ENCODE results near the gene ZNF385D. TPM values are rescaled to one million over a fixed set of nuclear protein-coding genes. Genes with fewer than 3 reads are reported as not detected.

ZNF385D gene
- polyA plus RNA-seq, 4 donors: under 0.01 to 0.87 (median 0.58) TPM; not detected in 1

DNA sequence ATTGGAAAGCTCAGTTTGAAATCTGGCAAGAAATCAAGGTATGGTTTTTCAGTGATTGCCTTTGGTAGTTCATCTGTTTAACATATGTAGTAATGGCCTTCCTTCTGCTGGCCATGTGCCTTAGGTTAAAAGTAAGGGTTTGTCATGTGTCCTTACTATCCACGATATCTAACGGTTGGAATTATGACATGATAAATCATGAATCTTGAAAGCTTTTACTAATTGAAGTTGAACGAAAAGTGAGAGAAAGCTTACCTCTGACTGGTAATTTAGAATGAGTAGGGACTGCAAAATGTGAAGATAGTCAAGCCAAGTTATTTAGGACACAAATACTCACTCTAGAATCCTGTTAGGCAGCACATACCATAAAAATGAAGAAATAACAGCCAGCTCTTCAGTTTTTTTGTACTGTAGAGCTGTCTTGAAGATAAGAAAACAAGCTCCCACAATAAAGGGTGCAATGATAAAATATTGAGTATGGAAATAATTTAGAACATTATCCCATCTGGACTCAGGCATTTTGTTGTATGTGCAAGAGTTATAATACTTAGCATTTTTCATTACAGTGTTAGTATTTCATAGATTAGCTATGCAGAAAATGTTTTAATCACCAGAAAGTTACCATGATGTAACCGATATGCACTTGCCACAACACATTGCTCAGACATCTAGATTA lies 303.4 kb downstream of the ZNF385D start:
- WGBS, 3 donors: 73 to 76% (median 75%) methylated on average over 4 of the region's 4 CpGs
- Histone ChIP-seq H3K27me3 (ENCODE audit: control insufficient read depth in 3 of 3, insufficient read depth in 3 of 3, low read length in 3 of 3) (no peaks in the 10 kb centered on the region), H3K27ac (ENCODE audit: low read depth in 1 of 3, low read length in 2 of 3) (no peak overlapping the region), H3K4me3 (ENCODE audit: low read depth in 1 of 3, low read length in 3 of 3) (no peak overlapping the region), H3K9me3 (ENCODE audit: control insufficient read depth in 2 of 2, insufficient read depth in 1 of 2, low read depth in 1 of 2, low read length in 1 of 2) (peaks cover 0 to 2% of the 10 kb centered on the region in 2 donors), H3K36me3 (ENCODE audit: control insufficient read depth in 3 of 3, insufficient read depth in 2 of 3, low read depth in 1 of 3, low read length in 3 of 3) (no peaks in the 10 kb centered on the region), H3K4me1 (ENCODE audit: control insufficient read depth in 3 of 3, insufficient read depth in 2 of 3, low read depth in 1 of 3, low read length in 2 of 3) (no peaks in the 10 kb centered on the region)
- DNase-seq (no peak), FAIRE-seq (no peak)

DNA sequence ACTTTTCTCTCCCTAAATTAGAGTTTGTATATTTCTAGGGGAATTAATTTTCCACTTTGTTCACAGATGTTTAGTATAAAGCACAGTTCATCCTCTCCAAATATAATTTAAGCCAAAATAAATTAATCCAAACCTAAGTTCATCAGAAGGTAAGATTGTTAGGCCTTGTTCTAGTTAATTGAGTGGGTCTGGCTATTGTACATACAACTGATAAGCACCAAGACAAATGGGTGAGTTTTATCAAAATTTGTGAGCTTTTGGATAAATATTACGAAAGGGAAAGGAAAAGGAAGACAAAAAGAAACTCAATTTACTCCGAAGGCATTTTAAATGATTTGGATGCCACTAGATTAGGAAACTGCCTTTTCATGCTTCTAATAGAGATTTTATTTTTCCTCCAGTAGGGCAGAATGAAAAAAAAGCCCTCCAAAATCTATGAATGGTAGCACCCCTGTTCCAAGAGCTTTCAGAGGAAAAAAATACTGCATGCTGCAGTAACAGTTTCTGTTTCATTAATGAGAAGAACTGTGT lies 304.0 kb downstream of the ZNF385D start:
- Histone ChIP-seq H3K27me3 (ENCODE audit: control insufficient read depth in 3 of 3, insufficient read depth in 3 of 3, low read length in 3 of 3) (no peaks in the 10 kb centered on the region), H3K27ac (ENCODE audit: low read depth in 1 of 3, low read length in 2 of 3) (no peak overlapping the region), H3K4me1 (ENCODE audit: control insufficient read depth in 3 of 3, insufficient read depth in 2 of 3, low read depth in 1 of 3, low read length in 2 of 3) (no peaks in the 10 kb centered on the region), H3K36me3 (ENCODE audit: control insufficient read depth in 3 of 3, insufficient read depth in 2 of 3, low read depth in 1 of 3, low read length in 3 of 3) (no peaks in the 10 kb centered on the region), H3K4me3 (ENCODE audit: low read depth in 1 of 3, low read length in 3 of 3) (no peak overlapping the region), H3K9me3 (ENCODE audit: control insufficient read depth in 2 of 2, insufficient read depth in 1 of 2, low read depth in 1 of 2, low read length in 1 of 2) (peaks cover 0 to 2% of the 10 kb centered on the region in 2 donors)
- 53 to 65% (median 61%) methylated on average over 2 of the region's 2 CpGs for WGBS, 3 donors
- DNase-seq (no peak), FAIRE-seq (no peak)

DNA sequence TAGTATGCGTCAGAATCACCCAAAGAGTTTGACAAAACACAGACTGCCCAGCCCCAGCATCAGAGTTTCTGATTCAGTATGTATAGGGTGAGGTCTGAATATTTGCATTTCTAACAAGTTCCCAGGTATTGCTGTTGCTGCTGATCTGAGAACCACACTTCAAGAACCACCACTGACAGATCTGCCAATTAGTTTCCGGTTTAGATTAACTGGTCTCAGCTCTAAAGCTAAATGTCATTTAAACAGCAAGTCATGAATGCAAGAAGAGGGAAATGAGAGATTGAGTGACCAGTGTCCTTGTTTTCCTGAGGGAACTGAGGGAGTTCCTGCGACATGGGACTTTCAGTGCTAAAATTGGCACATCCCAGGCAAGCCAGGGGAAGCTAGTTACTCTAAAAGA lies 305.0 kb downstream of the ZNF385D start:
- FAIRE-seq (no peak), DNase-seq (no peak)
- no peaks in the 10 kb centered on the region for H3K4me1 ChIP-seq (ENCODE audit: control insufficient read depth in 3 of 3, insufficient read depth in 2 of 3, low read depth in 1 of 3, low read length in 2 of 3)
- H3K4me3 ChIP-seq (ENCODE audit: low read depth in 1 of 3, low read length in 3 of 3): no peak overlapping the region
- WGBS, 3 donors: 68 to 76% (median 74%) methylated on average over 3 of the region's 3 CpGs
- H3K27me3 ChIP-seq (ENCODE audit: control insufficient read depth in 3 of 3, insufficient read depth in 3 of 3, low read length in 3 of 3): no peaks in the 10 kb centered on the region
- H3K27ac ChIP-seq (ENCODE audit: low read depth in 1 of 3, low read length in 2 of 3): no peak overlapping the region
- no peaks in the 10 kb centered on the region for H3K36me3 ChIP-seq (ENCODE audit: control insufficient read depth in 3 of 3, insufficient read depth in 2 of 3, low read depth in 1 of 3, low read length in 3 of 3)
- H3K9me3 ChIP-seq (ENCODE audit: control insufficient read depth in 2 of 2, insufficient read depth in 1 of 2, low read depth in 1 of 2, low read length in 1 of 2): peaks cover 0 to 2% of the 10 kb centered on the region in 2 donors

DNA sequence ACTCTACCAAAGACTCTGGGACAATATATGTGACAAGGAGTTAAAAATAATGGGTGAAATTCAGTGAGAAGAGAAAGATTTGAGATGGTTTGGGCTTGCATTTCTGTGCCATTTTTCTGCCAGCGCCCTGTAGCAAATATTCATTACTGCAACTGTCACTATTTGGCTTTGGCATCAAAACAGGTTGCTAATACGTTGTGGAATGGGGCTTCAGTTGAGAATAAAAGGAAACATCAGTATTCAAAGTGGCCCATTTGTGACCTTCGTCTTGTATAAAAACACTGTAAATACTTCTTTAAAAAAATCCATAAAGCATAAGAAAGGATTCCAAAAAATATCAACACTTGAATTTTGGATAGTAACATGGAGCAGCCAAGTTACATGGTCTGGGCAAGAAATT lies 309.2 kb downstream of the ZNF385D start:
- no peak overlapping the region for H3K4me3 ChIP-seq (ENCODE audit: low read depth in 1 of 3, low read length in 3 of 3)
- H3K9me3 ChIP-seq (ENCODE audit: control insufficient read depth in 2 of 2, insufficient read depth in 1 of 2, low read depth in 1 of 2, low read length in 1 of 2): peaks cover 0 to 2% of the 10 kb centered on the region in 2 donors
- no peak for DNase-seq
- H3K4me1 ChIP-seq (ENCODE audit: control insufficient read depth in 3 of 3, insufficient read depth in 2 of 3, low read depth in 1 of 3, low read length in 2 of 3): no peaks in the 10 kb centered on the region
- 65 to 75% (median 71%) methylated on average over 3 of the region's 3 CpGs for WGBS, 3 donors
- no peaks in the 10 kb centered on the region for H3K36me3 ChIP-seq (ENCODE audit: control insufficient read depth in 3 of 3, insufficient read depth in 2 of 3, low read depth in 1 of 3, low read length in 3 of 3)
- no peak for FAIRE-seq
- H3K27me3 ChIP-seq (ENCODE audit: control insufficient read depth in 3 of 3, insufficient read depth in 3 of 3, low read length in 3 of 3): no peaks in the 10 kb centered on the region
- H3K27ac ChIP-seq (ENCODE audit: low read depth in 1 of 3, low read length in 2 of 3): no peak overlapping the region

DNA sequence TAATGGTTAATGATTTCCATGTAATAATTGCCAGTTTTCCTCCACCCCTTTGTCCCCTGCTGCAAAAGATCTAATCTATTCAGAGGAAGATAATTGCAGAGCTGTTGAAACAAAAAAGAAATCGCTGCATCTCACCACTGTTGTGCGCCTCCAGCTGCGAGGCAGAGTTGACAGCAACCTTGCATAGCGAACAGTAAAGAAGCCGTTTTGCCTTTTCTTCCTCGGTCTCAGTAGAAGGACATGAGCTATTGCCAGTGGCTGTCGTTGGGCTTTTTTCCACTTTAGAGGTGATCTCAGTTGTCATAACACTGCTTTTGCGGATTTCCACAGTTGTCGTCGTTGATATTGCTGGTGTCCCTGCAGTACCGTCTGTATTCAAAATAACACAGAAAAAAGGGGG lies 314.2 kb downstream of the ZNF385D start:
- Histone ChIP-seq H3K4me3 (ENCODE audit: low read depth in 1 of 3, low read length in 3 of 3) (no peak overlapping the region), H3K4me1 (ENCODE audit: control insufficient read depth in 3 of 3, insufficient read depth in 2 of 3, low read depth in 1 of 3, low read length in 2 of 3) (no peaks in the 10 kb centered on the region), H3K36me3 (ENCODE audit: control insufficient read depth in 3 of 3, insufficient read depth in 2 of 3, low read depth in 1 of 3, low read length in 3 of 3) (no peaks in the 10 kb centered on the region), H3K9me3 (ENCODE audit: control insufficient read depth in 2 of 2, insufficient read depth in 1 of 2, low read depth in 1 of 2, low read length in 1 of 2) (no peaks in the 10 kb centered on the region), H3K27ac (ENCODE audit: low read depth in 1 of 3, low read length in 2 of 3) (no peak overlapping the region), H3K27me3 (ENCODE audit: control insufficient read depth in 3 of 3, insufficient read depth in 3 of 3, low read length in 3 of 3) (no peaks in the 10 kb centered on the region)
- DNase-seq: no peak
- no peak for FAIRE-seq
- 36 to 64% (median 55%) methylated on average over 11 of the region's 11 CpGs for WGBS, 3 donors

DNA sequence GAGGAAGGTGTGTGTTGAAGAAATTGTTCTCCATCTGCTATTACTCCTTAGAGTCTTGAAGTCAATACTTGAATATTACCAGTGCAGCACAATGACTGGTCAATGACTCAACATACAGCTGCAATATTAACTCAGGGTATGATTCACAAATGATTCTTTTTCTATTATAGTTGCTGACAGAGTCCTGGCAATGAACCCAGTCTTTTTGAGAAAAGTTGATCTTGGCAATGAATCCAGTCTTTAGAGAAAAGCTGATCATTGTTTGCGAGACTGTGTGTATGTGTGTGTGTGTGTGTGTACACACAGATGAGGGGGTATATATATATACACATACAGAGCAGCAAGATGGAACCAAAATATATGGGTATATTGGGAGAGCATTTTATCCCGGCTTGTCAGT lies 315.1 kb downstream of the ZNF385D start:
- H3K4me3 ChIP-seq (ENCODE audit: low read depth in 1 of 3, low read length in 3 of 3): no peak overlapping the region
- WGBS, 3 donors: 69 to 73% (median 69%) methylated on average over 2 of the region's 2 CpGs
- DNase-seq (no peak), FAIRE-seq (no peak)
- no peaks in the 10 kb centered on the region for H3K36me3 ChIP-seq (ENCODE audit: control insufficient read depth in 3 of 3, insufficient read depth in 2 of 3, low read depth in 1 of 3, low read length in 3 of 3)
- no peaks in the 10 kb centered on the region for H3K27me3 ChIP-seq (ENCODE audit: control insufficient read depth in 3 of 3, insufficient read depth in 3 of 3, low read length in 3 of 3)
- no peaks in the 10 kb centered on the region for H3K9me3 ChIP-seq (ENCODE audit: control insufficient read depth in 2 of 2, insufficient read depth in 1 of 2, low read depth in 1 of 2, low read length in 1 of 2)
- H3K27ac ChIP-seq (ENCODE audit: low read depth in 1 of 3, low read length in 2 of 3): no peak overlapping the region
- H3K4me1 ChIP-seq (ENCODE audit: control insufficient read depth in 3 of 3, insufficient read depth in 2 of 3, low read depth in 1 of 3, low read length in 2 of 3): no peaks in the 10 kb centered on the region

DNA sequence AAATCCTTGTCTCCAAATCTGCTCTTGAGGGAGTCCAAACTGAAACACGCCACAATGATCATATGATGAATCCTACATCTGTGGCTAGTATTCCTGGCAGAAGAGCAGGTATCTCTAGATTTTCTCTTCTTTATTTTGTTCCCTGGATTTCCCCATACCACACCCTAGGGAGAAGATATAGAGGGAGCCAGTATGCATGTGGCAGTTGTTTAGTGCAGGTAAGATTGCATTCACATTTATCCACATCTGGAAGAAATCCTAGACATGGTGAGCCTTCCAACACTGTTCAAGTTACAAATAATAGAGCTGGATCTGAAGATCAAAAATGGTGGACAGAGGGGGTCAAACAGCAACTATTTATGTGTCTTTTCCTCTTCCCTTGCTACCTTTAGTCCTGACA lies 316.7 kb downstream of the ZNF385D start:
- WGBS, 3 donors: 90 to 96% (median 92%) methylated on average over 1 of the region's 1 CpG
- H3K4me3 ChIP-seq (ENCODE audit: low read depth in 1 of 3, low read length in 3 of 3): no peak overlapping the region
- H3K27ac ChIP-seq (ENCODE audit: low read depth in 1 of 3, low read length in 2 of 3): no peak overlapping the region

DNA sequence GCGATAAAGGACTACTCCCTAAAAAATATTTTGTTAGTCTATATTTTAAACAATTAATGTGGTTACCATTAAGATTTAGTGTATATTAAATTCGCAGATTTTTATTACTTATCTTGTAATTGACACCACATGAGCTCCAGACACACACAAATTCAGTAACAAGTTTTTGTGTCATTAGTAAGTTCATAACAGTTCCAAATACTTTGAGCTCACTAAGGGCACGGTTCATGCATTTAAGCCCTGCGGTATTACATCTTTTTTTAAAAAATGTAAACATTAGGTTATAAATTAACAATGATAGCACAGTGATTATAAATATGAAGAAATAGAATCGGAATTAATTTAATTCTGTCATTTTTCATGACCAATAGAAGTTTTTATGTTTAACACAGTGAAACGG lies 317.3 kb downstream of the ZNF385D start:
- DNase-seq (no peak), FAIRE-seq (no peak)
- no peaks in the 10 kb centered on the region for H3K27me3 ChIP-seq (ENCODE audit: control insufficient read depth in 3 of 3, insufficient read depth in 3 of 3, low read length in 3 of 3)
- no peak overlapping the region for H3K4me3 ChIP-seq (ENCODE audit: low read depth in 1 of 3, low read length in 3 of 3)
- WGBS, 3 donors: 70 to 78% (median 74%) methylated on average over 6 of the region's 6 CpGs
- H3K36me3 ChIP-seq (ENCODE audit: control insufficient read depth in 3 of 3, insufficient read depth in 2 of 3, low read depth in 1 of 3, low read length in 3 of 3): no peaks in the 10 kb centered on the region
- H3K9me3 ChIP-seq (ENCODE audit: control insufficient read depth in 2 of 2, insufficient read depth in 1 of 2, low read depth in 1 of 2, low read length in 1 of 2): no peaks in the 10 kb centered on the region
- H3K4me1 ChIP-seq (ENCODE audit: control insufficient read depth in 3 of 3, insufficient read depth in 2 of 3, low read depth in 1 of 3, low read length in 2 of 3): no peaks in the 10 kb centered on the region
- H3K27ac ChIP-seq (ENCODE audit: low read depth in 1 of 3, low read length in 2 of 3): no peak overlapping the region

More for the DNA sequence above, 316.7 kb downstream of the ZNF385D start:
- no peaks in the 10 kb centered on the region for H3K9me3 ChIP-seq (ENCODE audit: control insufficient read depth in 2 of 2, insufficient read depth in 1 of 2, low read depth in 1 of 2, low read length in 1 of 2)
- FAIRE-seq (no peak), DNase-seq (no peak)
- H3K36me3 ChIP-seq (ENCODE audit: control insufficient read depth in 3 of 3, insufficient read depth in 2 of 3, low read depth in 1 of 3, low read length in 3 of 3): no peaks in the 10 kb centered on the region
- H3K27me3 ChIP-seq (ENCODE audit: control insufficient read depth in 3 of 3, insufficient read depth in 3 of 3, low read length in 3 of 3): no peaks in the 10 kb centered on the region
- H3K4me1 ChIP-seq (ENCODE audit: control insufficient read depth in 3 of 3, insufficient read depth in 2 of 3, low read depth in 1 of 3, low read length in 2 of 3): no peaks in the 10 kb centered on the region

DNA sequence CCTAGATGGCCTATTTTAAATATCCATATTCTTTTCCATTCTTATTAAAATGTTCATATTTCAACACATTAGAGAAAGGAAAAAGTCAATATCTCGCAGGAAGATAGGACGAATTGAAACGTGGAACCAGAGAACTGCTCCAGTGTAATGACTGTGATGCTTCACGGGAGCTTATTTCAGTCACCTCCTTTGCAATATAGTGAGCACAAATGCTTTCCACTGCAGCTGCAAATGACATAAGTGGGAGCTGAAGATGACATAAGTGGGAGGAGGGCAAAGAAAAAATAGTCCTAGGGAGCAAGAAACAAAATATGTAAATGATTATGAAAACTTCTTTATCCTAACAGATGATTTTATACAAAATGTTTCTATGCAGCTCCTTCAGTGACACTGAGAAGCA lies 324.1 kb downstream of the ZNF385D start:
- DNase-seq: no peak
- 74 to 83% (median 77%) methylated on average over 4 of the region's 4 CpGs for WGBS, 3 donors
- H3K27ac ChIP-seq (ENCODE audit: low read depth in 1 of 3, low read length in 2 of 3): no peak overlapping the region
- H3K27me3 ChIP-seq (ENCODE audit: control insufficient read depth in 3 of 3, insufficient read depth in 3 of 3, low read length in 3 of 3): no peaks in the 10 kb centered on the region
- FAIRE-seq: no peak
- no peaks in the 10 kb centered on the region for H3K36me3 ChIP-seq (ENCODE audit: control insufficient read depth in 3 of 3, insufficient read depth in 2 of 3, low read depth in 1 of 3, low read length in 3 of 3)
- no peaks in the 10 kb centered on the region for H3K4me1 ChIP-seq (ENCODE audit: control insufficient read depth in 3 of 3, insufficient read depth in 2 of 3, low read depth in 1 of 3, low read length in 2 of 3)
- H3K4me3 ChIP-seq (ENCODE audit: low read depth in 1 of 3, low read length in 3 of 3): no peak overlapping the region
- H3K9me3 ChIP-seq (ENCODE audit: control insufficient read depth in 2 of 2, insufficient read depth in 1 of 2, low read depth in 1 of 2, low read length in 1 of 2): no peaks in the 10 kb centered on the region
